Gastrocnemius medialis (tissue), 4 donors: Measurements from ENCODE around the gene ARHGAP24.
"Not testable (repeated sequence)": the region's sequence is repeated elsewhere in the genome, so short reads cannot be mapped to it uniquely, and the experiment has no call there.

Experiments used
- CTCF ChIP-seq, 5 experiments: fragments of 450-650 bp in 3 of 5; fragments of 200-600 bp in 2 of 5; sonication (generic) in 2 of 5; IDR thresholded peaks in 4 of 5; conservative IDR thresholded peaks in 1 of 5; 1 replicate in 4 of 5; 2 replicates in 1 of 5; pipeline ENCODE4 v1.5.1; 2016 to 2019; ENCODE audit warnings: antibody characterized with exemption in 5 of 5, mild to moderate bottlenecking in 3 of 5, moderate library complexity in 3 of 5
- POLR2A ChIP-seq, 2 donors: fragments of 450-650 bp; IDR thresholded peaks; one replicate each; pipeline ENCODE4 v1.6.1; 2017; ENCODE audit warnings: antibody characterized with exemption in 2 of 2, mild to moderate bottlenecking in 2 of 2, moderate library complexity in 2 of 2

- TF ChIP-seq POLR2A (IDR thresholded peaks at IDR 0.05); CTCF (IDR thresholded peaks at IDR 0.05 in 4 of 5, conservative IDR thresholded peaks at IDR 0.05 in 1 of 5): not testable (repeated sequence)
Measured at GRCh38 chr4:85915570-85915969, 440.6 kb downstream of the ARHGAP24 start.
